HepG2 (cell line): Measurements from ENCODE around the gene AKAP9. TPM values are rescaled to one million over a fixed set of nuclear protein-coding genes. Genes with fewer than 3 reads are reported as not detected.

ENCODE experiments used
- ASH2L ChIP-seq: fragments of 300-600, 200-600 bp; sonication (generic); IDR thresholded peaks from 2 replicates; pipeline ENCODE4 v1.7.0; 2017; ENCODE audit warnings: low read depth, mild to moderate bottlenecking, moderate library complexity, mixed read lengths, low read length; ENCODE audit not compliant: insufficient read length
- BRCA1 ChIP-seq: sonication (generic); formaldehyde crosslinking; IDR thresholded peaks from 2 replicates; pipeline ENCODE4 v1.4.0; 2020; ENCODE audit warnings: missing genetic modification reagents
- DPF2 ChIP-seq: sonication (generic); formaldehyde crosslinking; IDR thresholded peaks from 2 replicates; pipeline ENCODE4 v1.4.0; 2020; ENCODE audit warnings: mild to moderate bottlenecking, low read depth, missing genetic modification reagents, borderline replicate concordance
- KDM5A ChIP-seq: fragments of 200-600 bp; sonication (generic); IDR thresholded peaks from 2 replicates; pipeline ENCODE4 v1.7.0; 2018; ENCODE audit warnings: antibody characterized with exemption, mild to moderate bottlenecking, low read length, borderline replicate concordance
- MATR3 ChIP-seq: sonication (generic); formaldehyde crosslinking; IDR thresholded peaks from 2 replicates; pipeline ENCODE4 v1.4.0; 2020; ENCODE audit warnings: missing genetic modification reagents
- PPARG ChIP-seq: conservative IDR thresholded peaks from 2 replicates; pipeline ENCODE4 v1.6.1; 2016; ENCODE audit warnings: missing biosample characterization, missing genetic modification reagents
- SNAPC2 ChIP-seq: sonication (generic); formaldehyde crosslinking; IDR thresholded peaks from 2 replicates; pipeline ENCODE4 v1.8.1; 2022; ENCODE audit warnings: mild to moderate bottlenecking, missing genetic modification reagents
- ZNF337 ChIP-seq: sonication (generic); formaldehyde crosslinking; IDR thresholded peaks from 2 replicates; pipeline ENCODE4 v1.5.1; 2020; ENCODE audit warnings: missing genetic modification reagents, low read depth, mild to moderate bottlenecking, borderline replicate concordance
- ZNF431 ChIP-seq: sonication (generic); formaldehyde crosslinking; IDR thresholded peaks from 2 replicates; pipeline ENCODE4 v1.9.0; 2022; ENCODE audit warnings: missing genetic modification reagents, low read depth, mild to moderate bottlenecking, borderline replicate concordance
- ZNF441 ChIP-seq: sonication (generic); formaldehyde crosslinking; IDR thresholded peaks from 2 replicates; pipeline ENCODE4 v1.7.0; 2021; ENCODE audit warnings: missing genetic modification reagents, borderline replicate concordance
- ZNF724P ChIP-seq: sonication (generic); formaldehyde crosslinking; IDR thresholded peaks from 2 replicates; pipeline ENCODE4 v1.8.0; 2022; ENCODE audit warnings: missing genetic modification reagents, borderline replicate concordance
- polyA plus RNA-seq, 8 experiments: library from polyadenylated mRNA; depleted of rRNA in 3 of 8; stranded (reverse) in 7 of 8; unstranded in 1 of 8; fragments of >200 nt; fragmentation: Illumina TruSeq in 4 of 8; extraction: Trizol in 4 of 8; gene quantifications; 2 replicates each; pipeline versions ENCODE4 v1.2.1 to v1.2.3, GENCODE V29; 2011 to 2016; ENCODE audit warnings: low read depth in 4 of 8, missing spikeins in 1 of 8, mixed read lengths in 1 of 8; ENCODE audit not compliant: insufficient read depth in 1 of 8
- total RNA-seq, 5 experiments: library from RNA; depleted of rRNA; stranded (reverse); fragments of >200 nt; fragmentation: Illumina TruSeq; extraction: Trizol; gene quantifications; 2 replicates each; pipeline ENCODE4 v1.2.3, GENCODE V29; 2016; ENCODE audit warnings: low read depth in 1 of 5
- TF ChIP-seq, protein P1 (sequence below): sonication (generic); formaldehyde crosslinking; IDR thresholded peaks from 2 replicates; pipeline ENCODE4 v1.4.0; 2020; ENCODE audit warnings: low read depth, mild to moderate bottlenecking, missing genetic modification reagents
- TF ChIP-seq, protein P2 (sequence below): sonication (generic); formaldehyde crosslinking; IDR thresholded peaks from 2 replicates; pipeline ENCODE4 v1.5.0; 2020; ENCODE audit warnings: missing genetic modification reagents
- TF ChIP-seq, protein P3 (sequence below): sonication (generic); formaldehyde crosslinking; IDR thresholded peaks from 2 replicates; pipeline ENCODE4 v1.8.0; 2023; ENCODE audit warnings: mild to moderate bottlenecking, missing genetic modification reagents
- TF ChIP-seq, protein P4 (sequence below): sonication (generic); formaldehyde crosslinking; IDR thresholded peaks from 2 replicates; pipeline ENCODE4 v1.4.0; 2020; ENCODE audit warnings: mild to moderate bottlenecking, missing genetic modification reagents, borderline replicate concordance
- TF ChIP-seq, protein P5 (sequence below): sonication (generic); formaldehyde crosslinking; IDR thresholded peaks from 2 replicates; pipeline ENCODE4 v1.4.0; 2020; ENCODE audit warnings: missing genetic modification reagents, borderline replicate concordance

The AKAP9 gene
- total and polyA plus RNA-seq, 2 of the 13 experiments (the other 11 are each of a cell fraction or from before 2014, with no cell fraction given): 27.6 to 33.1 TPM

DNA sequence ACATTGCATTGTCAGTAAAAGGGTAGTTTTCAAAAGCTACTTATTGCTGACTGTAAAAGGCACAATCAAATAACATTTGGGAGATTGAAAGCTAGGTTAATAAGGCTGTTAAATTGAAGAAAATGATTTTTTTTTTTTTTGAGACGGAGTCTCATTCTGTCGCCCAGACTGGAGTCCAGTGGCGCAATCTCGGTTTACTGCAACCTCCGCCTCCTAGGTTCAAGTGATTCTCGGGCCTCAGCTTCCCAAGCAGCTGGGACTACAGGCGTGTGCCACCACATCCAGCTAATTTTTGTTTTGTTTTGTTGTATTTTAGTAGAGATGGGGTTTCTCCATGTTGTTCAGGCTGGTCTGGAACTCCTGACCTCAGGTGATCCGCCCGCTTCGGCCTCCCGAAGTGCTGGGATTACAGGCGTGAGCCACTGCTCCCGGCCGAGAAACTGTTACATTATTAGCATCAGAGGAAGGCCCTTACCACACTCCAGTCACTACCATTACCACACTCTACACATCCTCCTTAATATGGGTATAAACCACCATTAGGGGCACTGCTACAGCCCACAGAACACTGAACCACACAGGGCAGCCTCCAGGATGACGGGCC, 192.6 kb downstream of the AKAP9 start (continued):
- TF ChIP-seq, protein P1, sequence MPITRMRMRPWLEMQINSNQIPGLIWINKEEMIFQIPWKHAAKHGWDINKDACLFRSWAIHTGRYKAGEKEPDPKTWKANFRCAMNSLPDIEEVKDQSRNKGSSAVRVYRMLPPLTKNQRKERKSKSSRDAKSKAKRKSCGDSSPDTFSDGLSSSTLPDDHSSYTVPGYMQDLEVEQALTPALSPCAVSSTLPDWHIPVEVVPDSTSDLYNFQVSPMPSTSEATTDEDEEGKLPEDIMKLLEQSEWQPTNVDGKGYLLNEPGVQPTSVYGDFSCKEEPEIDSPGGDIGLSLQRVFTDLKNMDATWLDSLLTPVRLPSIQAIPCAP (CRISPR knock-in tag): no peak
- TF ChIP-seq MATR3 (CRISPR knock-in tag): no peak
- 0 out of 2 replicates have a peak, but pooled peaks have one; percentile 3 for TF ChIP-seq ZNF724P (CRISPR knock-in tag)
- no peak for TF ChIP-seq BRCA1 (CRISPR knock-in tag)
- peak; percentile 85 for TF ChIP-seq ZNF441 (CRISPR knock-in tag)
- TF ChIP-seq SNAPC2: 0 out of 2 replicates have a peak, but pooled peaks have one; percentile 45
- TF ChIP-seq, protein P2, sequence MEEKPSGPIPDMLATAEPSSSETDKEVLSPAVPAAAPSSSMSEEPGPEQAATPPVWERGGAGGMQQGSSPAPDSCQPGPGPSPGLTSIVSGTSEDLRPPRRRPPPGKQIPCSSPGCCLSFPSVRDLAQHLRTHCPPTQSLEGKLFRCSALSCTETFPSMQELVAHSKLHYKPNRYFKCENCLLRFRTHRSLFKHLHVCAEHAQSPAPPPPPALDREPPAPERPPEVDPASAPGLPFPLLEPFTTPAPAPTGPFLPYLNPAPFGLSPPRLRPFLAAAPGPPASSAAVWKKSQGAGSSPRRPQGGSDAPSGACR (CRISPR knock-in tag): 0 out of 2 replicates have a peak, but pooled peaks have one; percentile 37
- TF ChIP-seq PPARG: no peak
- TF ChIP-seq ZNF337 (CRISPR knock-in tag): no peak
- no peak for TF ChIP-seq KDM5A
- no peak for TF ChIP-seq ASH2L
- TF ChIP-seq, protein P3, sequence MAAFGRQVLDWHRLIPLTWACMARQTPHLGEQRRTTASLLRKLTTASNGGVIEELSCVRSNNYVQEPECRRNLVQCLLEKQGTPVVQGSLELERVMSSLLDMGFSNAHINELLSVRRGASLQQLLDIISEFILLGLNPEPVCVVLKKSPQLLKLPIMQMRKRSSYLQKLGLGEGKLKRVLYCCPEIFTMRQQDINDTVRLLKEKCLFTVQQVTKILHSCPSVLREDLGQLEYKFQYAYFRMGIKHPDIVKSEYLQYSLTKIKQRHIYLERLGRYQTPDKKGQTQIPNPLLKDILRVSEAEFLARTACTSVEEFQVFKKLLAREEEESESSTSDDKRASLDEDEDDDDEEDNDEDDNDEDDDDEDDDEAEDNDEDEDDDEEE (CRISPR knock-in tag): peak; percentile 57; the same call in 1 of the 2 replicates
- TF ChIP-seq ZNF431: peak; percentile 13; the same call in 1 of the 2 replicates
- TF ChIP-seq, protein P4, sequence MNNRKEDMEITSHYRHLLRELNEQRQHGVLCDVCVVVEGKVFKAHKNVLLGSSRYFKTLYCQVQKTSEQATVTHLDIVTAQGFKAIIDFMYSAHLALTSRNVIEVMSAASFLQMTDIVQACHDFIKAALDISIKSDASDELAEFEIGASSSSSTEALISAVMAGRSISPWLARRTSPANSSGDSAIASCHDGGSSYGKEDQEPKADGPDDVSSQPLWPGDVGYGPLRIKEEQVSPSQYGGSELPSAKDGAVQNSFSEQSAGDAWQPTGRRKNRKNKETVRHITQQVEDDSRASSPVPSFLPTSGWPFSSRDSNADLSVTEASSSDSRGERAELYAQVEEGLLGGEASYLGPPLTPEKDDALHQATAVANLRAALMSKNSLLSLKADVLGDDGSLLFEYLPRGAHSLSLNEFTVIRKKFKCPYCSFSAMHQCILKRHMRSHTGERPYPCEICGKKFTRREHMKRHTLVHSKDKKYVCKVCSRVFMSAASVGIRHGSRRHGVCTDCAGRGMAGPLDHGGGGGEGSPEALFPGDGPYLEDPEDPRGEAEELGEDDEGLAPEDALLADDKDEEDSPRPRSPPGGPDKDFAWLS (CRISPR knock-in tag): no peak
- no peak for TF ChIP-seq DPF2 (CRISPR knock-in tag)
- TF ChIP-seq, protein P5, sequence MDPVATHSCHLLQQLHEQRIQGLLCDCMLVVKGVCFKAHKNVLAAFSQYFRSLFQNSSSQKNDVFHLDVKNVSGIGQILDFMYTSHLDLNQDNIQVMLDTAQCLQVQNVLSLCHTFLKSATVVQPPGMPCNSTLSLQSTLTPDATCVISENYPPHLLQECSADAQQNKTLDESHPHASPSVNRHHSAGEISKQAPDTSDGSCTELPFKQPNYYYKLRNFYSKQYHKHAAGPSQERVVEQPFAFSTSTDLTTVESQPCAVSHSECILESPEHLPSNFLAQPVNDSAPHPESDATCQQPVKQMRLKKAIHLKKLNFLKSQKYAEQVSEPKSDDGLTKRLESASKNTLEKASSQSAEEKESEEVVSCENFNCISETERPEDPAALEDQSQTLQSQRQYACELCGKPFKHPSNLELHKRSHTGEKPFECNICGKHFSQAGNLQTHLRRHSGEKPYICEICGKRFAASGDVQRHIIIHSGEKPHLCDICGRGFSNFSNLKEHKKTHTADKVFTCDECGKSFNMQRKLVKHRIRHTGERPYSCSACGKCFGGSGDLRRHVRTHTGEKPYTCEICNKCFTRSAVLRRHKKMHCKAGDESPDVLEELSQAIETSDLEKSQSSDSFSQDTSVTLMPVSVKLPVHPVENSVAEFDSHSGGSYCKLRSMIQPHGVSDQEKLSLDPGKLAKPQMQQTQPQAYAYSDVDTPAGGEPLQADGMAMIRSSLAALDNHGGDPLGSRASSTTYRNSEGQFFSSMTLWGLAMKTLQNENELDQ (CRISPR knock-in tag): 0 out of 2 replicates have a peak, but pooled peaks have one; percentile 1
